Fibroblast of lung (primary cell): ENCODE measurements around the gene RRAS. TPM values are rescaled to one million over a fixed set of nuclear protein-coding genes. Genes with fewer than 3 reads are reported as not detected.

ENCODE experiments used
- DNase-seq, 2 donors: peaks; one replicate each; pipeline versions ENCODE4 v3.0.0 to v3.0.0-alpha.2; 2010; ENCODE audit warnings: low read depth in 2 of 2
- H2AFZ ChIP-seq: 2 replicates; pipeline ENCODE4 v1.5.1; 2012; ENCODE audit warnings: low read length, control low read depth, inconsistent platforms
- H3K27ac ChIP-seq: 2 replicates; pipeline ENCODE4 v1.5.1; 2011; ENCODE audit warnings: low read length, control low read depth; ENCODE audit not compliant: insufficient read depth
- H3K27me3 ChIP-seq: 2 replicates; pipeline ENCODE4 v1.5.1; 2011; ENCODE audit warnings: mild to moderate bottlenecking, low read length; ENCODE audit not compliant: control insufficient read depth, insufficient read depth
- H3K36me3 ChIP-seq: 2 replicates; pipeline ENCODE4 v1.5.1; 2011; ENCODE audit warnings: low read length; ENCODE audit not compliant: control insufficient read depth, insufficient read depth
- H3K4me1 ChIP-seq: 2 replicates; pipeline ENCODE4 v1.5.1; 2011; ENCODE audit warnings: low read length; ENCODE audit not compliant: control insufficient read depth, insufficient read depth; ENCODE audit errors: extremely low read depth
- H3K4me2 ChIP-seq: 2 replicates; pipeline ENCODE4 v1.5.1; 2011; ENCODE audit warnings: low read length, control low read depth; ENCODE audit not compliant: insufficient read depth; ENCODE audit errors: extremely low read depth
- H3K4me3 ChIP-seq, 4 experiments: fragments of 200-600 bp in 1 of 4; sonication (generic) in 1 of 4; replicated peaks in 1 of 4; 2 replicates each; pipeline ENCODE4 v1.5.1; 2011 to 2016; ENCODE audit warnings: low read length in 4 of 4, low read depth in 3 of 4, mild to moderate bottlenecking in 3 of 4, control low read depth in 2 of 4, inconsistent platforms in 1 of 4, mixed read lengths in 1 of 4; ENCODE audit not compliant: insufficient read depth in 1 of 4; ENCODE audit errors: control extremely low read depth in 1 of 4
- H3K79me2 ChIP-seq: 2 replicates; pipeline ENCODE4 v1.5.1; 2012; ENCODE audit warnings: mild to moderate bottlenecking, low read length, inconsistent platforms; ENCODE audit not compliant: control insufficient read depth, insufficient read depth
- H3K9ac ChIP-seq: 2 replicates; pipeline ENCODE4 v1.5.1; 2011; ENCODE audit warnings: mild to moderate bottlenecking, low read length, control low read depth; ENCODE audit not compliant: insufficient read depth
- H3K9me3 ChIP-seq: 2 replicates; pipeline ENCODE4 v1.5.1; 2012; ENCODE audit warnings: low read depth, low read length; ENCODE audit not compliant: control insufficient read depth, insufficient read depth
- H4K20me1 ChIP-seq: 2 replicates; pipeline ENCODE4 v1.5.1; 2011; ENCODE audit warnings: low read length; ENCODE audit not compliant: control insufficient read depth, insufficient read depth; ENCODE audit errors: extremely low read depth
- EZH2 ChIP-seq: IDR thresholded peaks from 2 replicates; pipeline ENCODE4 v1.5.1; 2012; ENCODE audit warnings: low read length, control low read depth, mild to moderate bottlenecking; ENCODE audit errors: missing control alignments
- polyA plus RNA-seq, 2 donors: library from polyadenylated mRNA; depleted of rRNA in 1 of 2; stranded (reverse) in 1 of 2; unstranded in 1 of 2; fragments of >200 nt; gene quantifications; 2 replicates each; pipeline ENCODE4 v1.2.1, GENCODE V29; 2011 to 2012; ENCODE audit warnings: missing spikeins in 1 of 2
- total RNA-seq: library from RNA; depleted of rRNA; stranded (reverse); fragments of >200 nt; gene quantifications from 2 replicates; pipeline ENCODE4 v1.2.1, GENCODE V29; 2014
- TF ChIP-seq, protein P1 (sequence below), 2 donors: IDR thresholded peaks in 1 of 2; conservative IDR thresholded peaks in 1 of 2; 1 replicate in 1 of 2; 2 replicates in 1 of 2; pipeline ENCODE4 v1.5.1; 2011 to 2012; ENCODE audit warnings: low read length in 2 of 2, control low read depth in 1 of 2, inconsistent platforms in 1 of 2, low read depth in 1 of 2, mild to moderate bottlenecking in 1 of 2

The RRAS gene
- total and polyA plus RNA-seq, 2 donors (not counting 1 experiment from before 2014, with no cell fraction given) = 60.1 to 129 TPM

- no peak for DNase-seq
- Histone ChIP-seq H2AFZ (no peak overlapping the region), H3K9me3 (no peaks in the 10 kb centered on the region), H3K79me2 (peaks cover 10% of the 10 kb centered on the region), H4K20me1 (no peaks in the 10 kb centered on the region), H3K27me3 (no peaks in the 10 kb centered on the region), H3K36me3 (peaks cover 22% of the 10 kb centered on the region), H3K27ac (no peak overlapping the region), H3K4me3 (no peak overlapping the region), H3K4me1 (peaks cover 15% of the 10 kb centered on the region), H3K9ac (no peak overlapping the region), H3K4me2 (no peak overlapping the region)
- no peak for TF ChIP-seq EZH2
- TF ChIP-seq, protein P1, sequence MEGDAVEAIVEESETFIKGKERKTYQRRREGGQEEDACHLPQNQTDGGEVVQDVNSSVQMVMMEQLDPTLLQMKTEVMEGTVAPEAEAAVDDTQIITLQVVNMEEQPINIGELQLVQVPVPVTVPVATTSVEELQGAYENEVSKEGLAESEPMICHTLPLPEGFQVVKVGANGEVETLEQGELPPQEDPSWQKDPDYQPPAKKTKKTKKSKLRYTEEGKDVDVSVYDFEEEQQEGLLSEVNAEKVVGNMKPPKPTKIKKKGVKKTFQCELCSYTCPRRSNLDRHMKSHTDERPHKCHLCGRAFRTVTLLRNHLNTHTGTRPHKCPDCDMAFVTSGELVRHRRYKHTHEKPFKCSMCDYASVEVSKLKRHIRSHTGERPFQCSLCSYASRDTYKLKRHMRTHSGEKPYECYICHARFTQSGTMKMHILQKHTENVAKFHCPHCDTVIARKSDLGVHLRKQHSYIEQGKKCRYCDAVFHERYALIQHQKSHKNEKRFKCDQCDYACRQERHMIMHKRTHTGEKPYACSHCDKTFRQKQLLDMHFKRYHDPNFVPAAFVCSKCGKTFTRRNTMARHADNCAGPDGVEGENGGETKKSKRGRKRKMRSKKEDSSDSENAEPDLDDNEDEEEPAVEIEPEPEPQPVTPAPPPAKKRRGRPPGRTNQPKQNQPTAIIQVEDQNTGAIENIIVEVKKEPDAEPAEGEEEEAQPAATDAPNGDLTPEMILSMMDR (conservative IDR thresholded peaks at IDR 0.05 in 1 of 2, IDR thresholded peaks at IDR 0.05 in 1 of 2; ENCODE audit: low read depth in 1 of 2, low read length in 2 of 2) = no peak
These were observed 23.0 kb downstream of the RRAS start for GRCh38 chr19:49616945-49617344.

- H3K4me1 ChIP-seq = peaks cover 15% of the 10 kb centered on the region
- no peak for DNase-seq
- no peak overlapping the region for H3K4me2 ChIP-seq
- H3K4me3 ChIP-seq = no peak overlapping the region
- H3K27ac ChIP-seq = no peak overlapping the region
- no peaks in the 10 kb centered on the region for H3K27me3 ChIP-seq
- peaks cover 10% of the 10 kb centered on the region for H3K79me2 ChIP-seq
- no peak overlapping the region for H2AFZ ChIP-seq
- no peaks in the 10 kb centered on the region for H4K20me1 ChIP-seq
- H3K36me3 ChIP-seq = peaks cover 20% of the 10 kb centered on the region
- H3K9ac ChIP-seq = no peak overlapping the region
- TF ChIP-seq EZH2 = no peak
- TF ChIP-seq, protein P1 (conservative IDR thresholded peaks at IDR 0.05 in 1 of 2, IDR thresholded peaks at IDR 0.05 in 1 of 2; ENCODE audit: low read depth in 1 of 2, low read length in 2 of 2) = no peak
- H3K9me3 ChIP-seq = no peaks in the 10 kb centered on the region
These were observed 23.4 kb downstream of the RRAS start for GRCh38 chr19:49616532-49616931.

DNA sequence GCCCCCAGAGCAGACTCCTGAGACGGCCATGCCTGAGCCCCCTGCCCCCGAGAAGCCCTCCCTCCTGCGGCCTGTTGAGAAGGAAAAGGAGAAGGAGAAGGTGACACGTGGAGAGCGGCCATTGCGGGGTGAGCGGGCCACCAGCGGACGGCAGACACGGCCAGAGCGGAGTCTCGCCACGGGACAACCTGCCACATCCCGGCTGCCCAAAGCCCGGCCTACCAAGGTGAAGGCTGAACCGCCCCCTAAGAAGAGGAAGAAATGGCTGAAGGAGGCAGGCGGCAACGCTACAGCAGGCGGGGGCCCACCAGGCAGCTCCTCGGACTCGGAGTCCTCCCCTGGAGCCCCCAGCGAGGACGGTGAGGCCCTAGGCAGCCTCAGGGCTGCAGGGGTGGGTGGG, 24.1 kb downstream of the RRAS start:
- peaks cover 15% of the 10 kb centered on the region for H3K4me1 ChIP-seq
- DNase-seq = no peak
- TF ChIP-seq, protein P1 (conservative IDR thresholded peaks at IDR 0.05 in 1 of 2, IDR thresholded peaks at IDR 0.05 in 1 of 2; ENCODE audit: low read depth in 1 of 2, low read length in 2 of 2) = no peak
- no peak for TF ChIP-seq EZH2

More for the DNA sequence above, 24.1 kb downstream of the RRAS start:
- H3K4me3 ChIP-seq = no peak overlapping the region
- H3K4me2 ChIP-seq = no peak overlapping the region
- H3K9me3 ChIP-seq = no peaks in the 10 kb centered on the region
- no peaks in the 10 kb centered on the region for H4K20me1 ChIP-seq
- H3K9ac ChIP-seq = no peak overlapping the region
- no peak overlapping the region for H2AFZ ChIP-seq
- no peak overlapping the region for H3K27ac ChIP-seq
- H3K36me3 ChIP-seq = peaks cover 20% of the 10 kb centered on the region
- H3K27me3 ChIP-seq = no peaks in the 10 kb centered on the region
- H3K79me2 ChIP-seq = peaks cover 13% of the 10 kb centered on the region
